Loucy (cell line): ENCODE data around the gene GAS6.

Source experiments
- EZH2phosphoT487 ChIP-seq: fragments of 200-600 bp; IDR thresholded peaks from 2 replicates; pipeline ENCODE4 v1.6.1; 2018; ENCODE audit warnings: antibody characterized with exemption, mild to moderate bottlenecking, moderate library complexity, borderline replicate concordance
- TF ChIP-seq, protein P1 (sequence below): fragments of 200-600 bp; sonication (generic); conservative IDR thresholded peaks from 2 replicates; pipeline ENCODE4 v1.5.1; 2014; ENCODE audit warnings: mild to moderate bottlenecking, antibody characterized with exemption, low read length

DNA sequence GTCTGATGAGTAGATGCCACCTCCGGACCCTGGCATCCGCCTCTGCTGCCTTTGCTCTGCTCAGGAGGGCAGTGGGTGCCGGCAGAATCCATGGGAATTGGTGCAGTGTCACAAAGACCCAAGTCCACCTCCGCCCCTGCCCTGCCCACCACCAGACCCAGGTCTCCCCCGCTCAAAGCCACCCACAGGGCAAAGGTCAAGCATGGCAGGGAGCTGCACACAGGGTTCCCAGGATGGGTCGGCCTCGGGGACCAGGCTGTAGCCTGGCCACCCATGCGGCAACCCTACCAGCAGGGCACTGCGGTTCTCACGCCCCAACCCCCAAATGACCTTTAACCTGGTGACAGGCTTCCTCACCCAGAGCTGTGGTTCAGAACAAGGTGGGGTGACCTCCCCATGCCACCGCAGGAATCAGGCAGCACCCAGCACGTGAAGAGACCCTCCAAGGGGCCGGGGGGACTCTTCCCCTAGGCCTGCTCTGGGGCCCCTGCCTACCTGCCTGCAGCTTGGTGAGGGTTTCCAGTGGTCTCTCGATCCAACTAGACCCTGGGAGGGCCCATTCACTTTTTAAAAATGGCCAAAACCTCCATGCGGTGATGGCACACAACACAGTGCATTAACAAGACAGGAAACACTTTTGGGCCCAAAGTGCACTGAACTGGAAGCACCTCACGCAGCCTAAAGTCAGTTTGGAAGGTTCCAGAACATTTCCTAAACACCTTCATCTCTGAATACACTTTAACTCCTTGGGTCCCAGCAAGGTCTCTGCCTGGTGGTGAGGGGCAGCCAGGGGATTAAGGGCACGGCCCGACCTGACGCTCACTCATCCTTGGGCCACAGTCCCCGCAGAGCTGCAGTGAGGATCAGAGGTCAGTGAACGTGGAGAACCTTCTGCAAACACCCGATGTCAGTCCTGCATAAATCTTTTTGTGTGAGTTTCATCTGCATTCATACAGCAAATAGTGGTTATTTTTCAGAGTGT lies 11.0 kb downstream of the GAS6 start:
- TF ChIP-seq, protein P1, sequence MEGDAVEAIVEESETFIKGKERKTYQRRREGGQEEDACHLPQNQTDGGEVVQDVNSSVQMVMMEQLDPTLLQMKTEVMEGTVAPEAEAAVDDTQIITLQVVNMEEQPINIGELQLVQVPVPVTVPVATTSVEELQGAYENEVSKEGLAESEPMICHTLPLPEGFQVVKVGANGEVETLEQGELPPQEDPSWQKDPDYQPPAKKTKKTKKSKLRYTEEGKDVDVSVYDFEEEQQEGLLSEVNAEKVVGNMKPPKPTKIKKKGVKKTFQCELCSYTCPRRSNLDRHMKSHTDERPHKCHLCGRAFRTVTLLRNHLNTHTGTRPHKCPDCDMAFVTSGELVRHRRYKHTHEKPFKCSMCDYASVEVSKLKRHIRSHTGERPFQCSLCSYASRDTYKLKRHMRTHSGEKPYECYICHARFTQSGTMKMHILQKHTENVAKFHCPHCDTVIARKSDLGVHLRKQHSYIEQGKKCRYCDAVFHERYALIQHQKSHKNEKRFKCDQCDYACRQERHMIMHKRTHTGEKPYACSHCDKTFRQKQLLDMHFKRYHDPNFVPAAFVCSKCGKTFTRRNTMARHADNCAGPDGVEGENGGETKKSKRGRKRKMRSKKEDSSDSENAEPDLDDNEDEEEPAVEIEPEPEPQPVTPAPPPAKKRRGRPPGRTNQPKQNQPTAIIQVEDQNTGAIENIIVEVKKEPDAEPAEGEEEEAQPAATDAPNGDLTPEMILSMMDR: no peak
- no peak for TF ChIP-seq EZH2phosphoT487
